GM19043 (cell line): ENCODE measurements around the gene MAP1LC3C.
A peak's percentile ranks its signal among the peaks of the same experiment; 100 is the strongest.

Source experiments
- ATAC-seq: cut with Tn5 transposase; IDR thresholded peaks from one replicate; pipeline ENCODE4 v1.9.1; 2021; ENCODE audit warnings: low read depth; ENCODE audit not compliant: unreplicated experiment

MAP1LC3C gene

DNA sequence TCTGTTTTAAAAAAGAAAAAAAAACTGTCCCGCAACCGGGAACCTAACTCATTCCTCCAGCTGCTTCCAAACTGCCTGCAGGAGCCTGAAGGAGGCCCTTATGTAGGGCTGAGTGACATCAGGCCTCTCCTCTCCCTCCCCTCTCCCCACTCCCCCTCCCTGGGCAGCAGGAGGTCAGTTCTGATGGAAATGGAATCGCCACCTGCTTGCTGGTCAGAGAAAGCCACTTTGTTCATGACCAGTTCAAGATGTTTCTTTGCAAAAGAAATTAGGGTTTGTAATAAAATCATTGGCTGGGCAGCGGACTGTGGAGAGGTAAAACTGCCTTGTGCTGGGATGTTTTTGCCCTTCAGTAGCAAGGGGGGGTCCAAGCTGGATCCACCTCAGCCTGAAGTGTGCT, at the start of gene MAP1LC3C:
TSS of gene MAP1LC3C (minus strand) at position 73 of the 400 bp plus-strand sequence. CDS start 90 bp downstream, outside the sequence.
- ATAC-seq = no peak

DNA sequence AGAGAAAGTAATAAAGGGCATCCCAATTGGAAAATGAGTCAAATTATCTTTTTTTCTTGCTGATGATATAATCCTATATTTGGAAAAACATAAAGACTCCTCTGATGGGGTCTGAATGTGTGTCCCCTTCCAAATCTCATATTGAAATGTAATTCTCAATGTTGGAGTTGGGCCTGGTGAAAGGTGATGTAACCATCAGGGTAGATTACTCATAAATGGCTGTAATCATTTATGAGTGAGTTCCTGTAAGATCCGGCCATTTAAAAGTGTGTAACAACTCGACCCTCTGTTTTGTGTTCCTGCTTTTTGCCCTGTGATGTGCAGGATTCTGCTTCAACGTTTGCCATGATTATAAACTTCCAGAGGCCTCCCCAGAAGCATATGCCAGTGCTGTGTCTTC, 44.3 kb upstream of the MAP1LC3C start:
- no peak for ATAC-seq

DNA sequence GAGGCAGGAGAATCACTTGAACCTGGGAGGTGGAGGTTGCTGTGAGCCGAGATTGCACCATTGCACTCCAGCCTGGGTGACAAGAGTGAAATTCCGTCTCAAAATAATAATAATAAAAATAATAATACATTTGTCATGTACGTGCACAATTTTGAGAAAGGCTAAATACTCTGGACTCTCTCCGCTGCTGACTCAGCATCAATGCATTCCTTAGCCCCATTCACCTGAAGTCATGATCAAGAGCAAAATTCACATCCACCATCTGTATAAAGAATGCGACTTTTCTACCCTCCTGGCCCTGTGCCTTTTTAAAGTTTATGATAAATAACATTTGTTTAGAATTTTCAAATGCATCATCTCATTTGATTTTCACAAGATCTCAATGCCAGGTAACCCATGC, 35.5 kb upstream of the MAP1LC3C start:
- no peak for ATAC-seq

DNA sequence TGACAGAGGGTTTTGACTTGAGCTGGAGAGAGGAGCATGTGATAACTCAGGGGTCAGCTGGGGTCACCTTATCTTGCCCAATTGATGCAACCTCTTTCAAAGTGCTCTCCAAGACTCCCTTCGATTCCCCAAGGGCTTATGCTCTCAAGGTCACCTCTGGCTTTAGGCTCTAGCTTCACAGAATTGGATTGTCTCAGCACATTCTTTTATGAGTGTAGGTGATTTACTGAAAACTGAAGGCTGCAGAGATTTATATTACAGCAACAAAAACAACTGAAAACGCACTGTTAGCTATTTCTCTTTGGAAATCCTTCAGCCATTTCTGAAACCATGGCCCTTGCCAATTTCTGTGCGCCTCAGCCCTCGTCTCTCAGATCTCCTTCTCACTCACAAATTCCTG, 34.5 kb upstream of the MAP1LC3C start:
- ATAC-seq = no peak

DNA sequence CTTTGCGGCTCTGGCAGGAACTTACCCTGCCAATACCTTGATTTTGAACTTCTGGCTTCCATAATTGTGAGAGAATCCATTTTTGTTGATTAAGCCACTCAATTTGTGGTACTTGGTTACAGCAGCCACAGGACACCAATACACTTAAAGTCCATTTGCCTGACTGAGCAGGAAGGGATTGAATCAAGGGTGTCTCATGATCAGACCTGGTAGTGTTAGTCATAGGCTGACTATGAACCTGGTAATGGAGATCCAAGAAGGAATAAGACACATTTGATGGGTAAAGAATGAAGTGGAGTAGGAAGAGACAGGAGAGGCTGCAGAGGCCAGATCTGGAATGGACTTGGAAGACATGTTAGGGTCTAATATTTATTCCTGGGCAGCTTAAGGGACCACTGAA, 31.2 kb upstream of the MAP1LC3C start:
- ATAC-seq = no peak

DNA sequence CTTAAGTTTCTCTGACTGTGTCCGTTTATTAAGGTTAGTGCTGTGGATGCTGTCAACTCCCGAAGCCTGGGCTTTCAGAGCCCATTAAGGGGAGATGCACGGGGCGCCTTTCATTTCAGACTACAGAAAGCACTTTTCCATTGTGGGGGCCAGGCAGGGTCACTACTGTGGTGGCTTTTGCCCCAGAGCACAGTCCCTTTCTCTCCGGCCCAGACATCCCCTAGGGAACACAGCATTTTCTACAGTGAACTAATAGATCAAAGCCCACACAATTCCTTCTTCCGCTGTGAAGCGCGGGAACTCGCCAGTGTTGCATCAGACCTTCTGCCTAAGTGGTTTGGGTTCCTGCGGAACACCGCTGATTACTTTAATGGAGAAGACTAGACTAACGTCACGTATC, 26.8 kb upstream of the MAP1LC3C start:
- no peak for ATAC-seq

DNA sequence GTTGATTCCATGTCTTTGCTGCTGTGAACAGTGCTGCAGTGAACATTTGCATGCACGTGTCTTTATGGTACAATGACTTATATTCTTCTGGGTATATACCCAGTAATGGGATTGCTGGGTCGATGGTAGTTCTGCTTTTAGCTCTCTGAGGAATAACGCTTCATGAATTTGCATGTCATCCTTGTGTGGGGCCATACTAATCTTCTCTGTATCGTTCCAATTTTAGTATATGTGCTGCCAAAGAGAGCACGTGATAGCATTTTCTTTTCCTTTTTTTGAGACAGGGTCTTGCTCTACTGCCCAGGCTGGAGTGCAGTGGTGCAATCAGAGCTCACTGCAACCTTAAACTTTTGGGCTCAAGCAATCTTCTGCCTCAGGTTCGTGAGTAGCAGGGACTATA, 24.9 kb upstream of the MAP1LC3C start:
- ATAC-seq = no peak

DNA sequence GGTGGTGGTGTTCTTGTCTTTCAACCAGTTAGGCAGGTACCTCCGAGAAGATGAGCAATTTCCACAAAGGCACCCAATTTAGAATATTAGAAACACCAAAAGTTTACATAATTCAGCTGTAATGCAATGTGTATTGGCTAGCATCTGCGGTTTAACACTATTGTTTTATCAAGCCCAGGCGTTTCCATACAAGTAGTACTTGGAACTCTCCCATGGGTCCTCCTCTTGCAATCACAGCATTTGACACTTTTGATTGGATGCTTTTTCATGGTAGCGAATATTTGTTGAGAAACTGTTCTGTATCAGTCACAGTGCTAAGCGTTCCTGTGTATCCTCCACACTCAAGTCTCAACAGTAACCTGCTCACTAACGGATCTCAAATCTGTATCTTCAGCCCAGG, 20.1 kb upstream of the MAP1LC3C start:
- no peak for ATAC-seq

DNA sequence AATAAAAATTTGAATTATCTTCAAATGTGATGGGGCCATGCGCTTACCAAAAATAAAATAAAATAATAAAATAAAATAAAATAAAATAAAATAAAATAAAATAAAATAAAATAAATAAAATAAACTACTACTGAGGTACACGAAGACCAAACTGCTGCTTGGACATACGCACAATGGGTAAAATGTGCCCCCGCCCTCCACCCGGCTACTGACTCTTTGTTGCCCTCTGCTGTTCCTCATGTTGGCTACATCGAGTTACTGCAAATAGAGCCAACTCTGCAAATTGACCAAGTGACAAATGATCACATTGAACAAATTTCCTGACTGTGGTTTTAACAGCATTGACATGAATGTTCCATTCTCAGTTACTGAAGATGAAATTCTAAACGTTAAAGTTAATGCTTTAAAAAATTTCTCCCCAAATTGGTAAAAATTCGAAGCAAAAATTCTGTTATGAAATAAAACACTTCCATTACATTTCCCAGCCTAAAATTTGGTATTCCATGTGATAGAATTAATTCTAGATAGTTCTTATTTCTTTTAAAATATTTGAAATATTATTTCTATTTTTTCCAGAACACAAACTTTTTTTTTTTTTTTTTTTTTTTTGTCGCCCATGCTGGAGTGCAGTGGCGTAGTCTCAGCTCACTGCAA, 18.8 kb upstream of the MAP1LC3C start:
- ATAC-seq = peak; percentile 88

DNA sequence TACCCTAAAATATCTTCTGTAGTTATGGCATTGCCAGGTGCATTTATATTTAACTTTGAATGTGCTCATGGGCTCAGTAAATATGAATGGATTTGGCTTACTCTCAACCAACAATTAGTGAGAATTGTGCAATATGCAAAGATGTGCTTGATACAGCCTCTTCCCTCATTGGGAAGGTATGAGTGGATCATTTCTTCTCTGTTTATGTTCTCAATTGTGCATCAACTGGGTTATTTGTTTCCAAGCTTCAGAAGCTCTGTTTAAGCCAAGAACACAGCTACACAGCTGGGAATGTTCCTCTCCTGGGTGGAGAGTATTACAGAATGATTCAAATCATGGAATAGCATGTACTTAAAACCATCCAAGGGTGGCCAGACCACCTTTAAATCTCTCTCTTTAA, 17.6 kb upstream of the MAP1LC3C start:
- no peak for ATAC-seq

DNA sequence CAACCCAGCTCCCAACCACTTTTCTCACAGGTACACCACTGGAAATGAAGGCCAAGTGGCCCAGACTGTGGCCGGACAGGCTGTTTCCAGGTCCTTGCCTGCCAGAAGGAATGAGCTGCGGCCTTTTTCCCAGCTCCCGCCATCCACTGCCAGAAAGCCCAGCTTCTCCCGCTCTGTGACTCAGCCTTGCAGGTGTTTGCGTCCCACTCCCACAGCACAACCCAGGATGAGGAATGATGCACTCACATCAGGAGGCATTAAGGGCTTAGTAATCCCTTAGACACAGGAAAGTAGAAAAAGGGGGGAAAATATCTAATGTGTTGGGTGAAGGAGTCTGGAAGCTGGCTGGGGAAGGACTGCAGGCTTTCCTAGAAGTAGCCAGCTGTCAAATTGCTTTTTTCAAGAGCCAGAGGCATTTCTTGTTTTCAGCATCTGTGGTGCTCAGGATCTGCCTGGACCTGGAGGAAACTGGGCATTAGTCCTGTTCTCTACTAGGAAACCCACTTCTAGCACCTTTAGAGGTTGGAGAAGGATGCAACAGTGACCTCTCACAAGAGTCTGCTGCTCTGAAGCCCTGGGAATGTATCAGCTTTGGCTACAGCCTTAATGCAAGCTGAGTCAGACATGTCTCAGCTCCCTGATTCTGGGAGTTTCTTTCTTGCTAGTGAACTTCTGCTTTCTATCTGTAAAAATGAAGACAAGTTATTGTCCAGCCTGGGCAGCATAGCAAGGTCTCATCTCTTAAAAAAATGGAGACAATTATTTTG, 13.2 kb upstream of the MAP1LC3C start:
- ATAC-seq = no peak

DNA sequence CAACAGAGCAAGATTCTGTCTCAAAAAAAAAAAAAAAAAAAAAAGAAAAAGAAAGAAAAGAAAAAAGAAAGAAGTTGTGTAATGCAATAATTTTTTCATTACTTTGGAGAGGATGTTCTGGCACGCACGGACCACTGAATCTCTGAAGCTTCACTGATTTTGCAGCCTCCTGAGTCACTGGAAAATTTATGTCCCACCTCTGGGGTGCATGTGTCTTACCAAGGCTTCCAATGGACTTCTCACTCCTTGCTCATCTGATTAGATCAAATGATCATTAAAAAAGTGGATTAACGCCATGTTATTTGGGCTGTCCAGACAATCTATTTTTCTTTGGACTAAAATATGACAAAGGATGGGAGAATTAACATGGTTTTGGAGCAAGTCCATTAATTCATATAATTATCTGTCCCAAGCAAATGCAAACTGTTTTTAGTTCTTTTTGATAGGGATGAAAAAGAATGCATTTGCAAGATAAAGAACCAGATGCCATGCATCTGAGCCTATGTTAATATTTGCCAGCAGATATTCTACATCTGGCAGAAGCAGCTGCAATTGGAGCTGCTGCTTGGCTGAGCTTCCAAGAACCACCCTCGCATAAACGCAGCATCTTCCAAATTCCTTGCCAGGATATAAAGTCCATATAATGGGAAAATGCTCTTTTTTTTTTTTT, 10.1 kb upstream of the MAP1LC3C start:
- ATAC-seq = no peak

DNA sequence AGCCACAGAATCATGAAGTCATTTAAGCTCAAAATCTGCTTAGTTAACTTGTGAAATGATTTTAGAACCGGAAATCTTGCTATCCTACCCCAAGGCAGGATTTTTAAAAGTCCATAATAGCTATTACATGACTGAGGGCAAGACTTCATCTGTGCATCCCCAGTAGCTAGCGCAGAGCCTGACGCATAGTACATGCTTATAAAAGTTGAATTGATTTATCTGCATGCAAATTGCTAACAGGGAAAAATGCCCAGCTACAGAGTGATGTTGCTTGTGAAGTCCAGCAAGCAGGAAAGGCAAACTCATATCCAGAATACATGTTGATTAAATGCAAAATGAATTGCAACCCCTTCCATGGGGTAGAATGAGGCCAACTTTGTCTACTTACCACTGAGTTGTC, 8.1 kb upstream of the MAP1LC3C start:
- ATAC-seq = no peak

DNA sequence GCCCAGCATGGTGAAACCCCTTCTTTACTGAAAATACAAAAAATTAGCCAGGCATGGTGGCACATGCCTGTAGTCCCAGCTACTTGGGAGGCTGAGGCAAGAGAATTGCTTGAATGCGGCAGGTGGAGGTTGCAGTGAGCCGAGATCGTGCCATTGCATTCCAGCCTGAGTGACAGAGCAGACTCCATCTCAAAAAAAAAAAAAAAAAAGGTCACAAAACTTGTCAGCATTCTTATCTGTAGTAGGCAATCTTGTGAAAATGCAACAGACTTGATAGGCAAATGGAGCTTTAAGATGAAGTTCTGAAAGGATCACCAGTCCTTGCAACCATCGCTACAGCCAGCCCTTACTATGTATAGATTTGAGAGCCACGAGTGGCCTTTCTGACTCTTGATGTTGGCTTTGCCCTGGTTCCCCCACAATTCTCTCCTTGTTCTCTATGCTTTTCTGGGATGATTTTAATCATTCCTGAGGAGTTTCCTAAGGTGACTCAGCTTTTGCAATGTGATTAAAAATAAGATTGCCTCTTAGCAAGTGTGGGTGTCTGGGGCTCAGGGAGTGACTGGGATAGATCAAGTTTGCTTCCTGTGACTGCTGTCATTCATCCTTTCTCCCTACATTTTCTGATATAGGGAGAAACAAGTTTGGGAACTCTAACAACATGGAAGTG, 7.1 kb upstream of the MAP1LC3C start:
- no peak for ATAC-seq

DNA sequence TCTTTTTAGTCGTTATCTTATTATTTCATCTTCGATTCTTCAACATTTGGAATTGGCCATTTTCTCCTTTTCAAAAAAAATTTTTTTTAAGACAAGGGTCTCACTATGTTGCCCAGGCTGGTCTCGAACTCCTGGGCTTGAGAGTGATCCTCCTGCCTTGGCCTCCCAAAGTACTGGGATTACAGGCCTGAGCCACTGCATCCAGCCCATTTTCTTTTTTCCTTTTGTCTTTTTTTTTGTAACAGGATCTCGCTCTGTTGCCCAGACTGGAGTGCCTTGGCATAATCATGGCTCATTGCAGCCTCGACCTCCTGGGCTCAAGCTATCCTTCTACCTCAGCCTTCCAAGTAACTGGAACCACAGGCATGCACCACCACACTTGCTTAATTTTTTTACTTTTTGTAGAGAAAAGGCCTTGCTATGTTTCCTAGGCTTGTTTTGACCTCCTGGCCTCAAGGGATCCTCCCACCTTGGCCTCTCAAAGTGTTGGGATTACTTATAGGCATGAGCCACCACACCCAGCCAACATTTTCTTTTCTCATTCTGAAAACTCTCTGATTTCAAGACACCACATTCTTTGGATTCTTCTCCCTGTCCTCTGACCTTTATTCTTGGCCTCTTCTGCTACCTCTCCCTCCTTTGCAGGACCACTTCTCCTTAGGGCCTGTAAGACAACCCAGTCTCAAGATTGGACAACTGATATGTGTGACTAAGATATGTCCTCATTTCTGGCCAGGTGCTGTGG, 6.0 kb upstream of the MAP1LC3C start:
- no peak for ATAC-seq

DNA sequence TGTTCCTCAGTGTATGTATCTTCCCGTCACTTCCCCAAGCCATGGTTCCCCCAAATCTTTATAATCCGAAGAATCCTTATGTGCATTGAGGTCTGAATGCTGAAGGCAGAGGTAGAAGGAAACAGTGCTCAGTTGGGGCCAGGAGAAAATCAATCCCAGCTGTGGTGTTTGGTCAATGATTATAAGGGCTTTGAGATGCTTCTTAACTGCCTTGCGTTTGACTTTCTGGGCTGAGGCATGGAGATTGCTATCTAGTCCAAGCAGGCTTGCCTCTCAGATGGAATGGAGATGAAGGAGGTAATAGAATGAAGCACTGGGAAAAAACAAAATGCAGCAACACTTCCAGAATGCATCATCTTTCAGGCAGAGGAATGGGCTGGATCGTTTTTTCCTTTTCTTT, 3.6 kb upstream of the MAP1LC3C start:
- ATAC-seq = no peak

DNA sequence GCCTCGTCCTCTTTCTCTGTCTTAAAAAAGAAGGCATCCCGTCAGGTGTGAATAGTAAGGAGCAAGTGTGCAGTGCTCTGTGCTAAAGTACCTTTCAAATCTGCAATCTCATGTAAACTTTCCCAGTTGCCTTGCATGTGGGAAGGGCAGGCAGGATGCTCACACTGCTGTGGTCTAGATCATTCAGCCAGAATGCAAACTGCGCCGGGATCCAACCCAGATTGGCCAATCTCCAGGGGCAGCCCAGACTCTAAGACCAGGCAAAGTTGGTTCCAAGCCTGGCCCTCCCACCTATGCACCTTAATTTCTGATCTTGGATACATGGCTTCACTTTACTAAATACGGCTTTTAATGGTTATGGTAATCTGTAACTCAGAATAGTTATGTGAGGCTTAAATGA, 3.2 kb upstream of the MAP1LC3C start:
- no peak for ATAC-seq

DNA sequence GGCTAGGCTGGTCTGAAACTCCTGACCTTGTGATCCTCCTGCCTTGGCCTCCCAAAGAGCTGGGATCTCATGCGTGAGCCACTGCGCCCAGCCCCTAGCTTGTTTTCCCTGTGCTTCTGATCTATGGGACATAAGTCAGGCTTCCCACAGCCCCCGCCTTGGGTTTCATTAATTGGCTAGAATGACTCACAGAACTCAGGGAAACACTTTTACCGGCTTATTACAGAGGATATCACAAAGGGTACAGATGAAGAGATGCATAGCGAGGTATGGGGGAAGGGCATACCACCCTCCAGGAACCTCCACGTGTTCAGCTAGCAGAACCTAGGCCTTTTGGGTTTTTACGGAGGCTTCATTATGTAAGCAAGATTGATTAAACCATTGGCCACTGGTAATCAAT, 1.5 kb upstream of the MAP1LC3C start:
- no peak for ATAC-seq

DNA sequence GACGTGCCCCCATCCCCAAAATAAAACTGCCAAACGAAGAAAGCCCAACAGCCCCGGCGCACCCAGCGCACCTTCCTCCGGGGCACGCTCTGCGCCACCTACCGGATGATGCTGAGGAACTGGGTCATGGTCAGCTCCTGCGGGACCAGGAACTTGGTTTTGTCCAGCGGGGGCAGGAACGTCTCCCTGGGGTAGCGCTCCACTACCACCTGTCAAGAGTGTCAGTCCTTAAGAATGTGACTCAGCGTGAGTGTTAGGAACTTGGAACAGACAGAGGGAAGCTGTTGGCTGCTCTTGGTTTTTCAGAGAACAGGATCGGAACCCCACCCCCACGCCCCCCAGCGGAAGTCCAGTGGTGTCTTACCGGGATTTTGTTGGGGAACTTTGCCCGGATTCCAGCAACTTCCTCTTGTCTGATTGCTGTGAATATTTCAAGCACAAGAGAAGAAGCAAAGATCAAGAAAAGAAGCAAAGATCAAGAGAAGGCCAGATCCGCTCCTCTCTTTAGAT, 431 bp downstream of the MAP1LC3C start:
- ATAC-seq = peak; percentile 87

DNA sequence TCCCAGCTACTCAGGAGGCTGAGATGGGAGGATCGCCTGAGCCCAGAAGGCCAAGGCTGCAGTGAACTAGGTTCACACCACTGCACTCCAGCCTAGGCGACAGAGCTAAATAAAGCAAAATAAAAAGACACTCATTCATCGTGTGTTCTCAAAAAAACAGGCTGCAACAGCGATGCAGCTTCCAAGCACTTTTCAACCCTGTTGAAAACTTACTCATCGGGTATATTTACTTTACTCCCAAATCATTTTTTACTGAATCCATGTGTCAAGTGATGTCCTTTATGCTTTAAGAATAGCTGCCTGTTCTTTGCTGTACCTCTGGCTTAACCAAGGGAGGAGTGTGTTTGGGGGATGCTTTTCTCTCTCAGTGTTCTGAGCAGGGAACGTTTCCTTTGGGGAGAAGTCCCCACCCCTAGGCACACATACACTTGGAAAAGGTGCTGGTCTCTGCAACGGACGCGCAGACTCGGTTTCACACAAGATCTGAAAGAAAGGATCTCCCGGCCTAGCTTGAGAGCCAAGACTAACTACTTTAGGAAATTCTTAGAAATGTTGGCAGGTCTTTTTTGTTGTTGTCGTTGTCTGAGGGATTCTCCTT, 1.4 kb downstream of the MAP1LC3C start:
- no peak for ATAC-seq
